Activated T-cell treated with anti-CD3 and anti-CD28 coated beads, Interleukin-2, amount 50 U/mL, for 1 hour (primary cell): ENCODE data around the gene SIK3.

Experiments
- DNase-seq: peaks from one replicate; pipeline ENCODE4 v3.0.0-alpha.2; 2020

Gene SIK3

GRCh38 chr11:116955949-116956348, 142.3 kb downstream of the SIK3 start:
- DNase-seq: no peak

- no peak for DNase-seq
Observed at GRCh38 chr11:116955548-116955947, 142.7 kb downstream of the SIK3 start.

DNA sequence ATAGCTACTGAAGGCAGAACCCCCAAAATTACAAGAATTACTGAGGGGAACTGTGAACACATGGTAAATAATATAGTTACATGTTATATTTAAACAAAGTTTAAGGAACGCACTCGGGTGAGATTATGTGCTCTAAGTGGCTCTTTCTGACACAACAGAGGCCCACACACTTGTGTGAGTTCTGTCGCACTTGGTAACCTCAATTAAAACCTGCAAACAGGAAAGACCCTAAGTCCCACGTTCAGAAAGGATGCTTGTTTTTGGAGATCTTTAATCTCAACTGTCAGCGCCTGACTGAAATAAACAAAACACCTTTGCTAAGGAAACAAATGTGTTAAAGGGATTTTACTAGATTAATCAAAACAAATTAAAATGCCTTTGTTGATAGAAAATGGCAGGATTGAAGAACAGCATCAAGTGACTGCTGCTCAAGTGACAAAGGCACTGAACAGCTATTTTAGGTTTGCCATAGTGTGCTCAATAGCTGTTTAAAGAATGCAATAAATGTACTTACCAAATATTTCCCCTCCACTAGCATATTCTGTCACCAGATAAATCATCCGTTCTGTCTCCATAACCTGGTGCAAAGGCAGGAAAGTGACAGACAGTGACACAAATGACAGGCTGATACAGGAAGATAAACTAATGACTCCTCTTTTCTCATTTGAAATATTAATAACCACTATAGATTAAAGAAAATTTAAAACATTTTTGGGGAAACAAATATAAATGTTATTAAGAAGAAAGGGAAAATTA, 144.5 kb downstream of the SIK3 start:
- no peak for DNase-seq

DNA sequence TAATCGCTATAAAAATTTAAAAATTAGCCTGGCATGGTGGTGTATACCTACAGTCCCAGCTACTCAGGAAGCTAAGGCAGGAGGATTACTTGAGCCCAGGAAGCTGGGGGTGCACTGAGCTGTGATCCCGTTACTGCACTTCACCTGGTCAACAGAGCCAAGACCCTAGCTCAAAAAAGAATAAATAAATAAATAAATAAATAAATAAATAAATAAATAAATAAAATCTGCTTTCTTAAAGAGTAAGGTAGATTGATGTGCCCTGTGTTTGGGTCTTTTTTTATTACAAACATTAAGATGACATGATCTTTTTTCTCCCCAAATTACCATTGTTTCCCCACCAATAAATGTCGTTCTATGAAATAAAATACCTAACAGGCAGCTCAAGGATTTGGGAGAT, 146.5 kb downstream of the SIK3 start:
- DNase-seq: no peak

GRCh38 chr11:116950210-116950609, 148.0 kb downstream of the SIK3 start:
- no peak for DNase-seq

DNA sequence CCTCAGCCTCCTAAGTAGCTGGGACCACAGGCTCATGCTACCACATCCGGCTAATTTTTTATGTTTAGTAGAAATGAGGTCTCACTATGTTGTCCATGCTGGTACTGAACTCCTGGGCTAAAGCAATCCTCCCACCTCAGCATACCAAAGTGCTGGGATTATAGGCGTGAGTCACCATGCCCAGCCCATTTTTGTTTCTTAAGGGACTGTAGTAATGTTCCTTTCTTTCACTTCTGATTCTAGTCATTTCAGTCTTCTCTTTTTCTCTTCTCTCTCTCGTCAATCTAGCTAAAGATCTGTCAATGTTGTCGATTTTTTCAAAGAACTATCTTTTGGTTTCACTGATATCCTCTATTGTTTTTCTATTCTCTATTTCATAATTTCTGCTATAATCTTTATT, 149.8 kb downstream of the SIK3 start:
- no peak for DNase-seq

DNA sequence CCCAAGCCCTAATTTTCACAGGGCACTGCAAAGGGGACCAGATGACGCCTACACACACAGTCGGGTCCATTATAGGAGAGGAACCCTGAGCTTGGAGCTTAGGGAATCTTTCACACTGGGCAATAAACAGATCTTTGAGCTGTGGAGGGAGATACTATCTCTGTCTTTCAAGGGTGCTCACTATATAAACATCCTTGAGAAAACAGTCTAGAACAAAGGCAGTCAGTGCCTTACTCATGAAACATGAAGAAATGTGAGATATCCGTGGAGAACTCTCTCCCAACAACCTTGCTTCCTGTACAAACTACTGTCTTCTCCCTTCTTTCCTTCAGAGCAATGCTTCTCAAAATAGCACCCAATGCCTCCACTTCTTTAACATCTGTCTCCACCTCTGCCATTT, 151.8 kb downstream of the SIK3 start:
- no peak for DNase-seq

GRCh38 chr11:116939499-116939898, 158.7 kb downstream of the SIK3 start:
- no peak for DNase-seq

DNA sequence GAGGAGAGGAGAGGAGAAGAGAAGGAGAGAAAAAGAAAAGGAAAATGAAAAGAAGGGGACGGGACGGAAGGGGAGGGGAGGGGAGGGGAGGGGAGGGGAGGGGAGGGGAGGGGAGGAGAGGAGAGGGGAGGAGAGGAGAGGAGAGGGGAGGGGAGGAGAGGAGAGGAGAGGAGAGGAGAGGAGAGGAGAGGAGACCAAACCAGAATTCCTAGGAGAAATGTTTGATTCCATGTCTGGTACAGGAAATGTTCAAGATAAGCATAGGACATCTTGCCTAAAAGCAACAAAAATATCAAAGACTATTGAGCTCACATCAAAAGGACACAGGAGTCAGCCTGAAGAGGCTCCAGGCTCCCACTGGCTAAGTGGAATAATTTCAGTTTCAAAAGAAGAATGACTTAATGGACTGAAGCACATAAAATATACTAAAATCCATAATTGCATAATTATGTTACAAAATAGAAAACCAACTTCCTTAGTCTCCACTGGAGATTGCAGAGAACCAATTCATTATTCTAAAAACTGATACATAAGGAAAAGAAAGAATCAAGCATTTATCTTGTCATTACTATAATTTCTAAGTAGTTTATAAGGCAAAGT, 159.7 kb downstream of the SIK3 start:
- no peak for DNase-seq

DNA sequence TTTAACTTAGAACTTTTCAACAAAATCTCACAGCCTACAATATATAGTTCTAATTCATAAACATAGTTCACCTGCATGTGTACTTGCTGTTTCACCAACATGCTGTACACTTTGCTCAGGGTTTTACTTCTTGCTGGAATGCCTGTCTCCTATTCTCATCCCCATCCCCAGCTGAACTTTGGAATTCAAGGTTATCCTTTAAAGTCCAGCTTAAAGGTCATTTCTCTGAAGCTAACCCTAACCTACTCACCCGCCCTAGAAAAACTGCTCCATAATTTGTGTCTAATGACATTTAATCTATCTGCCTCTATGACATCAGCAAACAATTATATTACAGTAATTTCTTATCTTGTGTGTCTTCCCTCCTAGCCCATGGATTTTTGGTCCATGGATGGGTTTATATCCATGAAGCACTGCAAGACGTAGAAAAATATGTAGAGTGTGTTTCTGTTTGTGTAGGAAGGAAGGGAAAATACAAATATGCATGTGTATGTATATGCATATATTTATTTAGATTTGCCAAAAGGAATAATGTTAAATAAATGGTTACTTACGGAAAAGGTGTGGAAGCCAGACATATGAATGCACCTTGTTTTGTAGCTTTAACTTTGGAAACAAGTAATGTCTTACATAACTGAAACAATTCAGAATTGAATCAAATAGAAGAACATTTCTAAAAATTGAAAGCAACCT, 161.3 kb downstream of the SIK3 start:
- DNase-seq: no peak

- DNase-seq: no peak
Observed at GRCh38 chr11:116935514-116935913, 162.7 kb downstream of the SIK3 start.

DNA sequence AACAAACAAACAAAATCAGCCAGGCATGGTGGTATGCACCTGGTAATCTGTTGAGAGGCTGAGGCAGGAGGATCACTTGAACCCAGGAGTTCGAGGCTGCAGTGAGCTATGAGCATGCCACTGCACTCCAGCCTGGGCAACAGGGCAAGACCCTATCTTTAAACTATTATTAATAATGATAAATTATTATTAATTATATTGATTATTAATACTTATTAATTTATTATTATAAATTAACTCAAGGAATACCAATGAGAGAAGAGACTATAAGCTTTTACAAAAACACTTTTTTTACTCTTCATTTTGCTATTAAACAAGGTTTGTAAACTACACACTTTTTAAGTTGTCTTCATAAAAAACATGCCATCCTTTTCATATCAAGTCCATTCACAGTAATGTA, 163.1 kb downstream of the SIK3 start:
- DNase-seq: no peak

GRCh38 chr11:116933961-116934360, 164.3 kb downstream of the SIK3 start:
- DNase-seq: no peak

- DNase-seq: no peak
Observed at GRCh38 chr11:116932181-116932580, 166.0 kb downstream of the SIK3 start.

GRCh38 chr11:116931206-116931953, 166.8 kb downstream of the SIK3 start:
- DNase-seq: no peak

GRCh38 chr11:116930586-116930985, 167.6 kb downstream of the SIK3 start:
- DNase-seq: no peak

DNA sequence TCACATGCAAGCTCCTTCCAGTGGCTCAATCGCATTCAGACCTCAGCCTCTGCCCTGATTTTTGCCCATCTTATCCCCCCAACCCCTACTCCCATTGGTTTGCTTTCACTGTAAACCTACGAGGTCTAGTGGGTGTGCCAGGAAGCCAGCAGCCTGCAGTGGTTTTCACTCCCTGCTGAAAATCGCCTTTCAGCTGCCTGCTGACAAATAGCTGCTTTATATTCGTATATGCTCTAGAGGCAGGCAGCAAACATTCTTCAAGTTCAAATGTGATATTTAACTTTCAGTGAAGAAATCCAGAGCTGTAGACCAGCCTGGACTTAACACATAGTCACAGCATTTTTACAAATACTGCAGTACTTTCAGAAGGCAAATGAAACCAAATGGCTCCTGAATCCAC, 168.1 kb downstream of the SIK3 start:
- no peak for DNase-seq

DNA sequence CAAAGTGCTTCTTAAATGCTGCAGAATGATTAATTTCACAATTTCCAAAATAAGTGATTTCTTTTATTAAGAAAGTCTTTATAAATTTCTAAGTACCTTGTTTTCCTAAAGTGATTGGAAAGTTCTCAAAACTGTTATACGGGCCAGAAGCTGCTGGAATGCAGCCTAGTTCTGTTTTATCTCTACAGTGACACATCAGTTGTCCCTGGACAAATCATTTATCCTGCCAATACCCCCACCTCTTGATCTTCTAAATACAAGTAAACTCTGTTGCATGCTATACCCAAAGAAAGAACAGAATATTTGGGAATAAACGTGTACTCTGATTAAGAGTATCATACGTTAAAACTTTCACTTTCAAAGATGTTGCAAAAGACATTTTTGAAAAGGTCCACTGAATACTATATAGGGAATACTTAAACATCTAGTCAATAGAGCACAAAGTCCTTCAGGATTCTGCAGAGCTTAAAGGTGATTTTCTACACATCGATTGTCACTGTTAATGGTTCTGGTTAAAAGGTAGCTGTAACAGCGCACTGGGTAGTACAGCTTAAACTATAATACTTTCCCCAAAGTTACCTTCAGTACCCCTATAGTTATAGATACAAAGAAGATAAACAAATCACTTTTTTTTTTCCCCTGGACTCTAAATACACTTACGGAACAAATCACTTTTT, 168.7 kb downstream of the SIK3 start:
- no peak for DNase-seq

- no peak for DNase-seq
Observed at GRCh38 chr11:116928845-116929244, 169.4 kb downstream of the SIK3 start.

DNA sequence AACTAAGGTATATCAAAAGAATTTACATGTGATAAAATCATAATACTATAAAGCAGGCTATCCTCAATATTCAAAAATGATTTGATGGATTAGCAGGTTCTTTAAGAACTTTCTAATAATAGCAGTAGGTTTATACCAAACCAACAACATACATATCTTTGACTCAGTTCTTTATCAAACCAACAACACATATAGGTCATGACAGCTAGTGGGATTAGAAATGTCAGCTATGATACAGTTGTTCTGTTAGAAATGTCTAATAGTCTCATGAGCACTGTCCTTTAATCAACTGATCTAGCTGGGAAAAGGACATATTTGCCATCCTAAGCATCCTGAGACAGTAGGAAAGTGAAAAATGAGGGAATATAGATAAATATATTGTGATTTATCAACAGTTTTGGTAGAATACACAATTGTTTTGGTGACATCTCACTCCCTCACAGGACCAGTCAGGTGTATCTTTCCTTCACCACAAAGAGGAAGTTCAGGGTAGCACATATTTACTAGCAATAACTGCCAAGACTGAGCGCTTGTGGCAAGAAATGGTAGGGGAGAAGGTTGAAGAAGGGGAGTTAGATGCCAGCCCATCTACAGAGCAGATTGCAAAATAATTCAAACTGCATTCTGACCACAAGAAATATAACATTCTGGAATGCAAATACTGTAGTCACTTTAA, 170.0 kb downstream of the SIK3 start:
- no peak for DNase-seq

DNA sequence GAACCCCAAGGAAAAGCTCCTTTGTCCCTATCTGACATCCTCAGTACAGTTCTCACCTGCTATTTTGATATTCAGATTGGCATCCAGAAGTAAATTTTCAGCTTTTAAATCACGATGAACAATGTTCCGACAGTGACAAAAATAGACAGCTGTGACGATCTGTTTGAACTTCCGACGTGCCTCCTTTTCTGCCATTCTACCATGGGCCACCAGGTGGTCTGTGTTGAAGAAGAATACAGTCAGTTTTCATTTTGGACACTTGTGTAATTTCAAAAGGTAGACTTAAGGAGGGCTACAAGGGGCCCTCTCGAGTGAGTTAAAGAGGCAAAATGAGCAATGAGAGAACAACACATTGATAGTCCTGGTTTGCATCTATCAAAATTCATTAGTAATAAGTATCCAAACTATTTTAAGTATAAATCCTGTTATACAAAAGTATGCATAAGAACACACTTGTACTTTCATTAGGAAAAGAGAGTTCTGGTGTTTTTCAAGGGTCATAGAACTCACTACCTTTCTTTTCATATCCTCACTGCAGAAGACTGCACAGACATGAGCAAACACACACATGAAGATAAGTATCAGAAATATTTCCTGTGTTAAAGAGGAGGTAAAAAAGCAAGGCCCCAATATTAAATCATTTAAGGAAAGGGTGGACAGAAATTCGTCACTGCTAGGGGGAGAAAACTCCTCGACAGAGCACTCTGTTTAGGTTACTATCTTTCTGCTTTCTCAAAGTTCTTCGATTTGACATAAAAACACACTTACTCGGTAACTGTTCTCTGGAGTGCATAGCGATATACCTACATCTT, 170.9 kb downstream of the SIK3 start:
- DNase-seq: peak; percentile 45
